Fibroblast of skin of back (primary cell): ENCODE data around the gene KBTBD13. TPM values are rescaled to one million over a fixed set of nuclear protein-coding genes. Genes with fewer than 3 reads are reported as not detected.
"Not testable (repeated sequence)": the region's sequence is repeated elsewhere in the genome, so short reads cannot be mapped to it uniquely, and the experiment has no call there.

Experiments used
- DNase-seq: peaks from one replicate; pipeline ENCODE4 v3.0.0-alpha.2; 2013
- polyA plus RNA-seq, 2 experiments: library from polyadenylated mRNA; unstranded; fragments of 120-200 nt; gene quantifications; one replicate each; pipeline ENCODE4 v1.2.1, GENCODE V29; 2013; ENCODE audit not compliant: insufficient read length in 2 of 2

The KBTBD13 gene
- not detected for polyA plus RNA-seq (2013, experiment 1 of 2; ENCODE audit: insufficient read length)
- polyA plus RNA-seq (2013, experiment 2 of 2; ENCODE audit: insufficient read length): not detected

DNA sequence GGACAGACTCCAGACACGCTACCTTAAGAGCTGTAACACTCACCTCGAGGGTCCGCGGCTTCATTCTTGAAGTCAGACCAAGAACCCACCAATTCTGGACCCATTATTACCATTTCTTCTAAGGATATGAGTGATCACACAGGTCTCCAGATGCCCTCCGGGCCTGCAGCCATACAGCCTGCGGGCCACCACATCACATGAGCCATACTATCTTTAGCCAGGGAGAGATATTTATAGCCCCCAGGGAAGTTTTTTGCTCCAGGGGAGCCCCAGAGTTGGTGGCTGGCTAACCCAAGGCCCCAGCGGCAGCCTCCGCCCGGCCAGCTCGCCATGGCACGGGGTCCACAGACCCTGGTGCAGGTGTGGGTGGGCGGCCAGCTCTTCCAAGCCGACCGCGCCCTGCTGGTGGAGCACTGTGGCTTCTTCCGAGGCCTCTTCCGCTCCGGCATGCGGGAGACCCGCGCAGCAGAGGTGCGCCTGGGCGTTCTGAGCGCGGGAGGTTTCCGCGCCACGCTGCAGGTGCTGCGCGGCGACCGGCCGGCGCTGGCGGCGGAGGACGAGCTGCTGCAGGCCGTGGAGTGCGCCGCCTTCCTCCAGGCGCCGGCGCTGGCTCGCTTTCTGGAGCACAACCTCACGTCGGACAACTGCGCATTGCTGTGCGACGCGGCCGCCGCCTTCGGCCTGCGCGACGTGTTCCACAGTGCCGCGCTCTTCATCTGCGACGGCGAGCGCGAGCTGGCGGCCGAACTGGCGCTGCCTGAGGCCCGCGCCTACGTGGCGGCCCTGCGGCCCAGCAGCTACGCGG is at the start of gene KBTBD13:
KBTBD13 (plus strand) TSS at position 261 of the 805 bp plus-strand sequence; CDS start at position 331, 70 bp downstream.
- DNase-seq: no peak

DNA sequence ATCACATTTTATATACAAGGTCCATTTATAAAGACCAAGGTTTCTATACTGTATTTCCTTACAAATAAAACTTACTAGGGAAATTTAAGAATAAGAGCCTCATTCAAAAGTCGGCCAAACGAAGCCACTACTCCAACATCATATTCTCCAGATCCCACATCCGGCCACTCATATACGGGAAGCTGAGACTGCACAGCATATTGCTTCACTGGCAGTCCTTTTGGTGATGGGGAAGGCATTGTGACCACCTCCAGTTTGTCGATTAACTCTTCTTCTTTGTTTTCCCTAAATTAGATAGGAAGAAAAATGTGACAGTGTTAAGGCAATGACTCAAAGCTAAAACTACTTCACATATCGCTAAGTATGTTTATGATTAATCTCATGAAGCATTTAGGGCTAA is 49.8 kb upstream of the KBTBD13 start:
- DNase-seq: no peak

DNA sequence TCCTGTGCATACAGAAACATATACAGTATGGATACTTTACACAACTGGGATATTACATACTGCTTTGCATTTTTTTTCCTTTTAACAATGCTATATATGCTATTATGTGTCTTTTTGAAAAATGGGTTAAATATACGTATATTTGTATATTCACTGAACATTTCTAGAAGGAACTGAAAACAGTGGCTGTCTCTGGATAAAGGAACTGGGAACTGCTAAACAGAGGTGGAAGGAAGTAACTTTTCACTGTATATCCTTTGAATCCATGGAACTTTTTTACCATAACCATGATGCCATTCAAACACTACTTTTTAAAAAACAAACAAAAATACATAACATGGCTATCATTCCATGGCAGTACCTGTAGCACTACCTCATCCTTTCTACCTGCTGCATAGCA is 49.0 kb upstream of the KBTBD13 start:
- no peak for DNase-seq

DNA sequence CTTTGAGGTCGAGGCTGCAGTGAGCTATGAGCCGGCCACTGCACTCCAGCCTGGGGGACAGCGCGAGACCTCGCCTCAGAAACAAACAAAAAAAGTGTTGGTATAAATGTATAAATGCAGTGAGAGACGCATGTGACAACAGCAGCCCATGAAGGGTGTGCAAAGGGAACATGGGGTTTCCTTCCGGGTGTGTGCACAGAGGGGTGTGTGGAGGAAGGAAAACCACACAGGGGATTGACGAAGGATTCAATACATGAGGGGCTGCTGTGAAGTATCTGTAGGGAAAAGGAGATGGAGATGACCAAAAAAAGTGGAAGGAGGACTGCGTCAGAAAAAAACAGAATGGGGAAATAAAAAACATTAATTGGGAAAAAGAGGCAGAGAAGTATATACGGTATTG is 48.2 kb upstream of the KBTBD13 start:
- no peak for DNase-seq

DNA sequence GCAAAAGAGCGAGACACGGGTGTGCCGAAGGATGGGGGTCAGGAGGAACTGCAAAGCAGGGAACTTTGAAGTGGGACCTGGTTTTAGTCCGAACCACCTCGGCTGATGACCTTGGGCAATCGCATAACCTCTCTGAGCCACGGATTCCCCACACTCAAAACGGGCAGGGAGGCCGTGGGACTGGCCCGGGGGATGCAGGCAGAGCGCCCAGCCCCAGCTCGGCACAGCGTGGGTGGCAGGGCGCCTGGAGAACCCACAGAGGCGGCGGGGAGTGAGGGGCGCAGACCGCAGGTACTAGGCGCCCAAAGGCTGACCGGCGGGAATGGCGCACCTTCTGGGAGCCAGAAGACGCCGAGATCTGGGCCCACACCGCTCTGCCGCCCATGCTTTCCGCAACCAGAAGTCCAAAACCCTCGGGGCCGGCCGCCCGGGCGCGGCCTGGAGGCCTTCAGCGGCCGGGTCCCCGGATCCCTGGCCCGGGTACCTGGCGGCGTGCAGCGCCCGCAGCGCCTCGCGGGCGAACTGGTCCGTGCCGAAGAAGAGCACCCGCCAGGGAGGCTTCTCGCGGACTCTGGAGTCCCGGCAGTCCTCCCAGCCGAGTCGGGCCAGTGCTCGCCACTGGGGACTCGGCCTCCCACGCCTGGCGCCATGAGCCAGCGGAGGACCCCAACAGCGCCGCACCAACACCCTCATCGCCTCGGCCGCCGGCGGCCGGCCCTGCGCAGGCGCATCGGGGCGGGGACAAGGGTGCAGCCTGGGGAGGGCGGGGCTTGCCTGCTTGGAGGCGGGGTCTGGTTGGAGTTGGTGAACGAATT is 47.4 kb upstream of the KBTBD13 start, which contains the start of gene MTFMT:
MTFMT (minus strand) TSS at position 719 of the 815 bp plus-strand sequence; CDS start at position 693, 26 bp downstream.
- DNase-seq: peak; percentile 82

DNA sequence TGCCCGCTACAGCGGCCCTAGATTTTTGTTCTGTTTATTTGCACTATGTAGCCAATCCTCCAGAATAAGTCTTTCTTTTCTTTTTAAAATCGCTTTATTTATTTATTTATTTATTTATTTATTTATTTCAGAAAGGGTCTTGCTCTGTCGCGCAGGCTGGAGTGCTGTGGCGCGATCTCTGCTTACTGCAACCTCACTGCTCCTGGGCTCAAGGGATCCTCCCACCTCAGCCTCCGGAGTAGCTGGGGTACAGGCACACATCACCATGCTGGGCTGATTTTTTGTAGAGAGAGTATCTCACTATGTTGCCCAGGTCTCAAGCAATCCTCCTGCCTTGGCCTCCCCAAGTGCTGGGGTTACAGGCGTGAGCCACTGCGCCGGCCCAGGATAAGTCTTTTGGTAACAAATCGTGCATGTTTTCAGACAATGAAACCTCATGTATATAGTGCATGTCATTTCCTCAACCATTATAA is 46.8 kb upstream of the KBTBD13 start:
- no peak for DNase-seq

DNA sequence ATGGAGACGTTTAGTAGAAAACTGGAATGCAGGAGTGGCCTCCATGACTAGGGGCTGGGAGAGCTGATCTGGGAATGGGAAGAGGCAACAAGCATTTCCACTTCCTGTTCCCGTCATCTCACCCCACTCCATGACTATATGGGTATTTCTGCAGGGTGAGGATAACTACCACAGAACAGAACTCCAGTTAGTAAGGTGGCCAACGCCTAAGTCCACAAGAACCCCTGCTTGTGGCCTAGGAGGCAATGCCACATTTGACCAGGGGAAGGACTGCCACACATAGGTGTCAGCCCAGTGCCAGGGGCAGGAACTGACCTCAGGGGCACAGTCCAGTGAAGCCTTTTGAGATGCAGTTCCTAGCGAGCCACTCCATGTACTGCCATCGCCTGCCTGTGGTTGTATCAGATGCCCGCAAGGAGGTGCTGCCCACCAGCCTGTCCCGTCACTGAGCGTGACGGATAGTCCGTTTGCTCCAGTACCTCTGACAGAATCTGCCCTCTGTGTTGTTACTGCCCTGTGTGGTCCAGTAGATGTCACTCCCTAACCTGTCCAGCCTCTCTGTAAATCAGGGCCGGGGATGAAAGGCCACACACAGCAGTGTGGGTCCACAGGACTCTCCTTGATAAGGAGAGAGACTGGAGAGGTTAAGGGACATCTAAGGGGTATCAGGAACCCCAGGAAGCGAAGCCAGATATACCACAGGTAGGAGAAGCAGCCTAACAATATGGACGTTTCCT is 43.6 kb upstream of the KBTBD13 start:
- DNase-seq: peak; percentile 70

DNA sequence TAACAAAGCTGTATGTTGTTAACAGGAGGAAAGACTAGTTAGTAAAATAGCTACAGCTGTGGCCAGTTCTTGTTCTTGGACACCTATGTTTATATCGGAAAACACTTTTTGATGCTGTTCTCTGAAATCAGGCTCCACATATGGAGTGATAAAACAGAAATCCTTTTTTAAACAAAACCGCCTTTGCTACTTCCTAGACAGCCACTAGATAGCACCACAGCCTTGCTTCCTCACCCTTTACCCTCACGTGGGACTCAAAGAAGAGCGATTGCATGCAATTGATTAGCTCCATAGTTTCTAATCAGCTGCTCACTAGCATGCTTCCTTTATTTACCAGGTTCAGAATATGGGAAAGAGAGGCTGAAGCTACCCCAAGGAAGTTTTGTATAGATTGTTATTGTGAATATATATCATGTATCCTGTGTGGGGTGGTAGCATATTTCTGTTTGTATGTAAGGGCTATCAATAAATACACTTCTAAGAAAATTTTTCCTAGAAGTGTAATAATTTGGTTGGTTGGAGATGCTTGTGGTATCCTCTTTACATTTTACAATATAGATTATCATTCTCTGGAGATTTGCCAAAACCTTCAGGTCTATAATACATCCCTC is 42.8 kb upstream of the KBTBD13 start:
- DNase-seq: peak; percentile 46

DNA sequence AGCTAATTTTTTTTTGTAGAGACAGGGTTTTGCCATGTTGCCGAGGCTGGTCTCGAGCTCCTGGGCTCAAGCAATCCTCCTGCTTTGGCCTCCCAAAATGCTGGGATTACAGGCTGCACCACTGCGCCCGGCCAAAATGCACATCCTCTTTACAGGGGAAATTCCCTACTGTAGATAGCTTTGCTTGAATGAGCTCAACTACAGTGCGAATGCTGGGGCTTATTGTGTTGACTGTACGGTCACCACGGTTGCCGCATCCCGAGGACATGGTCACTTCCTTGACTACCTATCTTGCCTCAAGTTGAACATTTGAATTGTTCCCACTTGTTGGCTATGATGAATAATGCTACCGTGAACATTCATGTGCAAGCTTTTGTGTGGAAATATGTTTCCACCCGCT is 41.8 kb upstream of the KBTBD13 start:
- DNase-seq: no peak

DNA sequence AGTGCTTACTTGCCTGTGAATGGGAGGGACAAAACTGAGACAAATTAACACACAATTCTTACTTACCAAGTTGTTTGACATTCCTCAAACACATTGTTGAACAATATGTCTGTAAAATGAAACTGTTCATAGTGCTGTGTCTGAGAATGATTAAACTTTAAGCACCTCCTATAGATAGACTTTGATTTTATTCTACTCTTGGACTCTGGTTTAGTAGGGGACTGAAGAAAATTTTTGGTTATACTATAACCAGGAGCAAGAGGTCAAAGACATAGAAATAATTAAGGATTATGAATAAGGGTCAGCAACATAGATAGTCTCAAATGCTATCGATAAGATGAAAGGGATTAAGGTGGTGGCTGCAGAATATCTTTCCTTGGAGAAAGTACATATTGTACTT is 39.2 kb upstream of the KBTBD13 start:
- DNase-seq: no peak

DNA sequence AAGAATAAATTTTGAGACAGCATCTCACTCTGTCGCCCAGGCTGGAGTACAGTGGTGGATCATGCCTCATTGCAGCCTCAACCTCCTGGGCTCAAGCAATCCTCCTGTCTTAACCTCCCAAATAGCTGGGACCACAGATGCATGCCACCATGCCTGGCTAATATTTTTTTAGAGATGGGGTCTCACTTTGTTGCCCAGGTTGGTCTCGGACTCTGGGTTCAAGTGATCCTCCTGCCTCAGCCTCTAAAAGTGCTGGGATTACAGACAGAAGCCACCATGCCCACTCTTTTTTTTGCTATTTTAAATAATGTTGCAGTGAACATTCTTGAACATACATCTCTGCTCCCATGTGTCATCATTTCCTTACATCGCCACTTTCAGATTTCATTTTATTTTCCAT is 38.1 kb upstream of the KBTBD13 start:
- no peak for DNase-seq

DNA sequence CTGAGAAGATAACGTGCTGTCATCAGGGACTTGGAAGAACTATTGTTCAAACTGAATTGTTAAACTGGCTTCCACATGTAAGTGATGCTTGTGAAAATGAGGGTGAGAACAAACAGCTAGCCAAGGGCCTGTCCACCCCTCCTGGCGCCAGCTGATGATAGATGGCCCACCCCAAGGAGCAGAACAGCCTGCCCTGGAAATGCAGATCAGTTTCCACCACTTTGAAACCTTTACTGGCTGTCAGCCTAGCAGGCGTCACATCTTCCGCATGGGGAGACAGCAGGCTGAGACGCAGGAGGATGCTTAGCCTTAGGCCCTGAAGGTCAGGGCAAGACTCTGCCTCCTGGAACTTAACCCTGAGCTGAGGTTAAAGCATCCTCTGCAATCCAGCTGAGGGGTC is 37.7 kb upstream of the KBTBD13 start:
- no peak for DNase-seq

DNA sequence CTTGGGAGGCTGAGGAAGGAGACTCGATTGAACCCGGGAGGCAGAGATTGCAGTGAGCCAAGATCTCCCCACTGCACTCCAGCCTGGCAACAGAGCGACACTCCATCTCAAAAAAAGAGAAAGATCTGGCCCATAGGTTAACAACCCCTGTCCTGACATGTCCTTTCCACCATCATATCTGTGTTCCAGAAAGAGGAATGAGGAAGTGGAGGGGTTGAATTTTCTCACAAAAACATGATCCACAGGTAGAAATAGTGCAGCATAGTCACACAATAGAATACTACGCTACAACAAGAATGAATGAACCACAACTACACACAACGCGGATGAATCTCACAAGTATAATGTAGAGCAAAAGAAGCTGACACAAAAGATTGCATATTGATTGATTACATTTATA is 36.1 kb upstream of the KBTBD13 start:
- no peak for DNase-seq

DNA sequence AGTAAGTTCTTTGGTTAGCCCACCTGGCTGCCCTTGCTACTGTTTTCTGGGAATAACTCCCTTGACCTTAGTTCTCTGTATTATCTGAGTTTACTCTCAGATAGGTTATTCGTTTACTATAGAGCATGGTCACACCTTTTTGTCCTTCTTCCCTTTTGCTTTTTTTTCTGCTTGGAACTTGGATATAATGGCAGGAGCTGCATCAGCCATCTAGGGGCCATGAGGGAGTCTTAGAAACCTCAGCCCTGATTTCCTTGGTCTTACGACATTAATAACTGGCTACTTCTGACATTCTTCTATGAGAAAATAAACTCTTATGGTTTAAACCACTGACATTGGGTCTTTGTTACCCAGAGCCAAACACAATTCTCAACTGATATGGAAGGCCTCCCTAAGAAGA is 34.8 kb upstream of the KBTBD13 start:
- no peak for DNase-seq

DNA sequence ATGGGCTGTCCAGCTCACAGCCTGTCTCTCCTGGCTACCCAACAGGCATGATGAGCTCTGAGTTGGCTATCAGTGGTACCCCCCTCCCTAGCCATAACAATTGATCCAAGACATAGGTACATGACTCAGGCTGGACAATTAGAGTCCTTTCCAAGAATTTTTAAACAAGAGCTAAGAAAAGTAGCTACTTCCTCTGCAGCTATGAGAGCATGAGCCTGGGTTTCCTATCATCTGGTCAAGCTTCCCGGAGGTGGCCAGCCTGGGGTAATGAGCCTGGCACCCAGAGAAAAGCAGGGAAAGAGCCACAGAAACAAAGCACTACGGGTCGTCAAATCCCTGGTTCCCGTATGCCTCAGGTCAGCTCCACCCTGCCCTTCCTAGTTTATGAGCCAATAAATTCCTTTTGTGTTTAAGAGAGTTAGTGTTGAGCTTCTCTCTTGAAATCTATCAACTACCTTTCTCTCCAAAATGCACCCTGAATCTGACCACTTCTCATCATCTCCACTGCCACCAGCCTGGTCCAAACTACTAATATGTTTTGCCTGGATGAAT is 33.7 kb upstream of the KBTBD13 start:
- DNase-seq: no peak

DNA sequence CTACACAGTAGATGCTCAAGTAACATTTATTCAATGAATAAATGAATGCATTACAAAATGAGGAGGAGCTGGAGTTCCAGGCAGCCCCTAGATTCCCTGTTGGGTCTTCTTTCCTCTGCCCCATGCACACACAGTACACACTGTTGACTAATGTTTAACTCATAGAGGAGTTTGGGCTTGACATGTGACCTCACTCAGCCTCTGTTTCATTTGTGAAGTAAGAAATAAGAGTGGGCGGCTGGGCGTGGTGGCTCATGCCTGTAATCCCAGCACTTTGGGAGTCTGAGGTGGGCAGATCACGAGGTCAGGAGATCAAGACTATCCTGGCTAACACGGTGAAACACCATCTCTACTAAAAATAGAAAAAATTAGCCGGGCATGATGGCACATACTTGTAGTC is 32.3 kb upstream of the KBTBD13 start:
- DNase-seq: not testable (repeated sequence)

DNA sequence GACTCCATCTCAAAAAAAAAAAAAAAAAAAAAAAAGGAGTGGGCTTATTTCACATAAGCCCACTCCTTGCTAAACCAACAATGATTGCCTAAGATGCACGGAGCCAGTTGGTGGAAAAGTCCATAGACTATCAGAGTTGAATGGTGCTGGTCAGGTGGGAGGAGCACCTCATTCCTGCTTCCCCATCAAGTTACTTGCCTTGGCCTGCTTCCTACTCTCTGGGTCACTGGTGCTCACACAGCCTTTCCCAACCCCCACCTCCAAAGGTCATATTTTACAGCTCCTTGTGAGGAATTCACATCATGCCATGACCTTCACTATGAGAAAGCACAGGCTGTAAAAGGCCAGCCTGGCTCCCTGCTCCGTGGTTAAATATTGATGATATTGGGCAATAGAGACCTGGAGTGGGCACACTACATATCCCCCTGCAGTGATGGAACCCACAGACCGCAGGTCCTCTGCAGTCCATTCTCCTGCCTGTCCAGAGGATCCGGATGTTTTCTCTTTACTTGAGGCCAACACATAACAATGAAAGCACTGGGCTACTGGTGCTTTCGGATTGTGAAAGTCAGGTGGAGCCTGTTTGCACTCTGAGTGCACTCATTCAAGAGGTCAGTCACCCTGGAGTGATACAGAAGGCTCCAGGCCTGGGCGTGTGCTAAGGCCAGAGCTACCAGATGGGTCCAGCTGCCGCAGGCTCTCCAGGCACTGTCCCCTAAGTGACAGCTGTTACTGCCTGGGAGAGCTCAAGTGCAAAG is 31.6 kb upstream of the KBTBD13 start, which contains the start of gene SLC51B:
SLC51B (plus strand) TSS at position 664 of the 758 bp plus-strand sequence. CDS start 4,618 bp downstream, outside the sequence.
- DNase-seq: no peak

DNA sequence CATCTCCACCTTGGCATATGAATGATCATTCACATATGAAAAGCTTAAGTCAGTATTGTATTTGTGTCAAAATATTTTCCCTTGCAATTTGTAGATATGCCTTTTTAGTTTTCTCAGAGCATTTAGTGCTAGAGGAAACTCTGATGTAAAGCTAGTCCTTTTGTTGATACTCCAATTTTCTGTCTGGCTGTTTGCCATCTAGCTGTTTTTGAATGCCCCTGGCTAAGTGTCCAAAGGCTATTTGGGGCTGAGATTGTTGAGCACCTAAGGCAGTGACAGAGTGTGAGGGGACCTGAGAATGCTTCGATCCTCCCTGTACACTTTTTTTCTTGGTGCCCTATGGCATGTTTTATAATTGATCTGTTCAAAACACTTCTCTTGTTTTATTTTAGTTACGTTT is 28.3 kb upstream of the KBTBD13 start:
- no peak for DNase-seq

DNA sequence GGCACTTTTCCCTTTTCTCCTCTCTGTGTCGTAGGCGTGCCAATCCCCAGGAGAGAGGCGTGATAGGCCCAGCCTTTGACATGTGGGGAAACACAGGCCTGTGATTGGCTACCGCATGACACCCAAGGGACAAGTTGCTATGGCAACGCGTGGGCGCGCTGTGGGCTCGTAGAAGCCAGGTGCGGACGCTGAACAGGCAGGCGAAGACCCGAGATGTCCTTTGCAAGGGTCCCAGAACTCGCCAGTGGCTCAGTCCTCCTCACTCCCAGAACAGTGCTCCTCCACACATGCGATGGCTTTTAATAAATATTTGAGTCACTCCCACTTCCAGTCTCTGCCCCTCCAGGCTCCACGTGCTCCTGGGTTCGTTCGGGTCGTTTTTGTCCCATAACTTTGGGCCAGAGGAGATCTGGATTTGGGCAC is 27.1 kb upstream of the KBTBD13 start:
- peak; percentile 92 for DNase-seq

DNA sequence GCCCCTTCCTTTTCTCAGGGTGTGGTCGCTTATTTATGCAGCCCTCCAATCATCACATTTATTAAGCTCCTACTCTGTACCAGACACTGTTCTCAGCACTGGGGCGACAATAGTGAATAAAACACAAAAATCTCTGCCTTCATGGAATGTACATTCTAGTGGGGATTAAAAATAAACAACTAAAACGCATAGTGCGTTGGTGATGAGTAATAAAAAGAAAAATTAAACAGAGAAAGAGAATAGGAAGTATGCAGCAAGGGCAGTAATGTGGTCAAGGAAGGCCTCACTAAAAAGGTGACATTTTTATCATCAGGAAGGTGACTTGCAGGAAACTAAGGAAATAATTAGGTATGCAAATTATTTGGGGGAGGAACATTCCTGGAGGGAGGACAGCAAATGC is 26.3 kb upstream of the KBTBD13 start:
- no peak for DNase-seq

DNA sequence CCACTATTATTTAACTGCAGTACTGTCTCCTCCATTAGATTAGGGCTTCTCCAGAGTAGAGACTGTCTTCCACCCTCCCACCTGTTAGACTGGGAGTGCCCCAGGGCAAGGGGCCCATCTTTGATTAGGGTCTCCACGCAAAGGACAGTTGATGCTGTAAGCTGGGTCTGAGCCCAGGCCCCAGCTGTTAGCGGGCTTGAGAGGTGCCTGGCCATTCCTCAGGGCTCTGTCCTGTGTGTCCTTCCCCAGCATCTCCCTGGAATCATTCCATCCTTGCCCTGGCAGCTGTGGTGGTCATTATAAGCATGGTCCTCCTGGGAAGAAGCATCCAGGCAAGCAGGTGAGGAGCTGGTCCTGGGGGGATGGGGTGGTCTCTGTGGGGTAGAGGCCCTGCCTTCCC is 25.3 kb upstream of the KBTBD13 start:
- no peak for DNase-seq
